Smooth muscle cell (in vitro differentiated cells): ENCODE data around the gene GNAQ. TPM values are rescaled to one million over a fixed set of nuclear protein-coding genes. Genes with fewer than 3 reads are reported as not detected.

ENCODE experiments used
- DNase-seq: peaks from one replicate; lab custom pipeline; 2025; ENCODE audit not compliant: unreplicated experiment; lab: John Stamatoyannopoulos, UW
- H2AFZ ChIP-seq: fragments of 200-600 bp; sonication (generic); 2 replicates; pipeline ENCODE4 v1.6.0; 2016; ENCODE audit warnings: antibody characterized with exemption, low read depth, mild to moderate bottlenecking
- H3F3A ChIP-seq: fragments of 200-600 bp; sonication (generic); 2 replicates; pipeline ENCODE4 v1.6.0; 2017; ENCODE audit warnings: antibody characterized with exemption, low read depth
- H3K27ac ChIP-seq: fragments of 200-600 bp; sonication (generic); 2 replicates; pipeline ENCODE4 v1.5.1; 2016; ENCODE audit warnings: low read depth, mild to moderate bottlenecking
- H3K27me3 ChIP-seq: fragments of 200-600 bp; sonication (generic); 2 replicates; pipeline ENCODE4 v1.6.1; 2016; ENCODE audit warnings: low read depth, mild to moderate bottlenecking
- H3K36me3 ChIP-seq: fragments of 200-600 bp; sonication (generic); 2 replicates; pipeline ENCODE4 v1.5.1; 2016; ENCODE audit warnings: low read depth
- H3K4me1 ChIP-seq: fragments of 200-600 bp; sonication (generic); 2 replicates; pipeline ENCODE4 v1.5.1; 2016; ENCODE audit warnings: low read depth
- H3K4me2 ChIP-seq: fragments of 200-600 bp; sonication (generic); 2 replicates; pipeline ENCODE4 v1.6.0; 2016; ENCODE audit warnings: mild to moderate bottlenecking
- H3K4me3 ChIP-seq: fragments of 200-600 bp; sonication (generic); 2 replicates; pipeline ENCODE4 v1.5.1; 2016; ENCODE audit warnings: mild to moderate bottlenecking
- H3K79me2 ChIP-seq: fragments of 200-600 bp; sonication (generic); 2 replicates; pipeline ENCODE4 v1.6.0; 2016; ENCODE audit warnings: low read depth, mild to moderate bottlenecking
- H3K9ac ChIP-seq: fragments of 200-600 bp; sonication (generic); 2 replicates; pipeline ENCODE4 v1.6.0; 2016; ENCODE audit warnings: low read depth
- H3K9me3 ChIP-seq: fragments of 200-600 bp; sonication (generic); replicated peaks from 2 replicates; pipeline ENCODE4 v1.5.1; 2016; ENCODE audit warnings: low read depth
- H4K20me1 ChIP-seq: fragments of 200-600 bp; sonication (generic); 2 replicates; pipeline ENCODE4 v1.6.0; 2016; ENCODE audit warnings: low read depth
- WGBS: methylation state at CpG from one replicate; pipeline ENCODE4 v1.1.7; 2016; ENCODE audit warnings: low lambda C conversion rate; 5-methylcytosine and 5-hydroxymethylcytosine counted together
- polyA plus RNA-seq: library from polyadenylated mRNA; unstranded; fragments of >200 nt; fragmentation: Nextera tagmentation; extraction: Ambion mirVana; gene quantifications from 2 replicates; pipeline ENCODE4 v1.2.1, GENCODE V29; 2016
- total RNA-seq: library from RNA; depleted of rRNA; stranded (reverse); fragments of >200 nt; gene quantifications from 2 replicates; pipeline ENCODE4 v1.2.3, GENCODE V29; 2014
- TF ChIP-seq, protein P1 (sequence below): fragments of 200-600 bp; sonication (generic); IDR thresholded peaks from 2 replicates; pipeline ENCODE4 v1.5.1; 2017; ENCODE audit warnings: borderline replicate concordance, mild to moderate bottlenecking, antibody characterized with exemption; ENCODE audit not compliant: insufficient read depth, poor library complexity, severe bottlenecking

GNAQ gene
- total and polyA plus RNA-seq, 2 experiments from 2014 or later, result 12.5 to 41.4 TPM

DNA sequence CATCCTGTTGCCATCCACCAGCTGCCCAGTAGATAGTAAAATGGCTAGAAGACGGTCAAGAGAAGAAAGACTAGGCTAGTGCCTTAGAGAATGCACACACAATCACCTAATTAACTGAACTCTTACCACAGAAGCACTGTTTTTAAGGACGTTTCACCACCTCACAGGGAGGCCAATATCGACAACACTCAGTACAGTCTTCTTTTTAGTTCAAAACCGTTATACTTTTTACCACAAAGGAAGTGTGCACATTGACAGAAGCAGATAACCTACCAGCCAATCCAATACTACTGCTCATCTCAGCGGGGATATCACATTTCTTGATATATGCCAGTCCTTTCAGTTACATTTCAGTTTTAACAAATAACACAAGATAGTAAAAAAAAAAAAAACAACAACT is 122.3 kb downstream of the GNAQ start:
- 93% methylated on average over 5 of the region's 5 CpGs for WGBS
- no peak overlapping the region for H2AFZ ChIP-seq
- H3K79me2 ChIP-seq, result peaks cover 40% of the 10 kb centered on the region
- peaks cover 10% of the 10 kb centered on the region for H3K4me1 ChIP-seq
- H3K27me3 ChIP-seq, result no peaks in the 10 kb centered on the region
- DNase-seq, result no peak
- H3K9me3 ChIP-seq, result no peaks in the 10 kb centered on the region
- no peak overlapping the region for H3K4me2 ChIP-seq
- no peaks in the 10 kb centered on the region for H3F3A ChIP-seq
- peaks cover 82% of the 10 kb centered on the region for H4K20me1 ChIP-seq
- no peak overlapping the region for H3K9ac ChIP-seq
- no peak overlapping the region for H3K4me3 ChIP-seq
- peaks cover 3% of the 10 kb centered on the region for H3K36me3 ChIP-seq
- TF ChIP-seq, protein P1, sequence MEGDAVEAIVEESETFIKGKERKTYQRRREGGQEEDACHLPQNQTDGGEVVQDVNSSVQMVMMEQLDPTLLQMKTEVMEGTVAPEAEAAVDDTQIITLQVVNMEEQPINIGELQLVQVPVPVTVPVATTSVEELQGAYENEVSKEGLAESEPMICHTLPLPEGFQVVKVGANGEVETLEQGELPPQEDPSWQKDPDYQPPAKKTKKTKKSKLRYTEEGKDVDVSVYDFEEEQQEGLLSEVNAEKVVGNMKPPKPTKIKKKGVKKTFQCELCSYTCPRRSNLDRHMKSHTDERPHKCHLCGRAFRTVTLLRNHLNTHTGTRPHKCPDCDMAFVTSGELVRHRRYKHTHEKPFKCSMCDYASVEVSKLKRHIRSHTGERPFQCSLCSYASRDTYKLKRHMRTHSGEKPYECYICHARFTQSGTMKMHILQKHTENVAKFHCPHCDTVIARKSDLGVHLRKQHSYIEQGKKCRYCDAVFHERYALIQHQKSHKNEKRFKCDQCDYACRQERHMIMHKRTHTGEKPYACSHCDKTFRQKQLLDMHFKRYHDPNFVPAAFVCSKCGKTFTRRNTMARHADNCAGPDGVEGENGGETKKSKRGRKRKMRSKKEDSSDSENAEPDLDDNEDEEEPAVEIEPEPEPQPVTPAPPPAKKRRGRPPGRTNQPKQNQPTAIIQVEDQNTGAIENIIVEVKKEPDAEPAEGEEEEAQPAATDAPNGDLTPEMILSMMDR, result no peak
- no peak overlapping the region for H3K27ac ChIP-seq

DNA sequence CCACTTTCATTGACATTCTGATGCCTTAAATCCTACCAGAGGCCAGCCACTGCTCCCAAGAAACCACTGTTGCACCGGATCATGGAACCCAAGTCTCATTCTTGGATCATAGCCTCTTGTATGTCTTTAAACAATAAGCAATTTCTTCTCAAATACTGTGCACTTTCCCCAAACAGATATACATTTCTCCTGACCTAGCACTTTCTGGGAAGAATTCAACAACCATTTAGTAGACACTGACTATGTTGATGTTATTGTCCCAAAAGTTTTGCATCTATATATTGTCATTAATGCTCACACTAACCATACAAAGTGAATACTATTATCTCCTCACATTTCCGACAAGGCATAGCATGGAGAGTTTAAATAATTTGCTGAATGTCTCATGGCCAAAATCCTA is 123.3 kb downstream of the GNAQ start:
- no peak overlapping the region for H3K4me3 ChIP-seq
- H3K79me2 ChIP-seq, result peaks cover 40% of the 10 kb centered on the region
- 93% methylated on average over 2 of the region's 2 CpGs for WGBS
- no peaks in the 10 kb centered on the region for H3K9me3 ChIP-seq
- H2AFZ ChIP-seq, result no peak overlapping the region
- H3K4me1 ChIP-seq, result peaks cover 10% of the 10 kb centered on the region
- no peak overlapping the region for H3K4me2 ChIP-seq
- no peak overlapping the region for H3K9ac ChIP-seq
- H4K20me1 ChIP-seq, result peaks cover 86% of the 10 kb centered on the region
- H3F3A ChIP-seq, result no peaks in the 10 kb centered on the region
- H3K27me3 ChIP-seq, result no peaks in the 10 kb centered on the region
- H3K27ac ChIP-seq, result no peak overlapping the region
- DNase-seq, result no peak
- TF ChIP-seq, protein P1, result no peak
- H3K36me3 ChIP-seq, result peaks cover 3% of the 10 kb centered on the region

DNA sequence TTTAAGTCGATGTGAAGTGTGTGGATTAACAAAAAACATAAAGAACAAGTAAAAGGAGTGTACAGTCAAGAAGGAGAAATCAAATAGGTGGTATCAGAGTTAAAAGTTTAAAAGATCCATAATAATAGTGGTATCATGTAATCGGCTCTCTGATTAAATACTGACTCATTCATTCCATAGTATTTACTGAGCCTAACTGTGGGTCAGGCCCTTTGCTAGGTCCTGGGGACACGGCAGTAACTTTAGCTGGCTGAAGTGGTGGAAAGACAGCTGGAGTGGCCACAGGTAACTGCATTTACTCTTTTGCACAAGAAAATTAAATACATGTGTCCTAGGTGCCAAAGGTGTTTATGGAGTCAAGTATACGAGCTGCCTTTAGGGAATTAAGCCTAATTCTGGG is 124.0 kb downstream of the GNAQ start:
- Histone ChIP-seq H3K27me3 (no peaks in the 10 kb centered on the region), H3K79me2 (peaks cover 35% of the 10 kb centered on the region), H3K27ac (no peak overlapping the region), H4K20me1 (peaks cover 88% of the 10 kb centered on the region), H3K9ac (no peak overlapping the region), H3K36me3 (peaks cover 3% of the 10 kb centered on the region), H2AFZ (no peak overlapping the region), H3K9me3 (no peaks in the 10 kb centered on the region), H3K4me1 (peaks cover 5% of the 10 kb centered on the region), H3K4me3 (no peak overlapping the region), H3F3A (no peaks in the 10 kb centered on the region), H3K4me2 (no peak overlapping the region)
- TF ChIP-seq, protein P1, result no peak
- 68% methylated on average over 4 of the region's 4 CpGs for WGBS
- no peak for DNase-seq

DNA sequence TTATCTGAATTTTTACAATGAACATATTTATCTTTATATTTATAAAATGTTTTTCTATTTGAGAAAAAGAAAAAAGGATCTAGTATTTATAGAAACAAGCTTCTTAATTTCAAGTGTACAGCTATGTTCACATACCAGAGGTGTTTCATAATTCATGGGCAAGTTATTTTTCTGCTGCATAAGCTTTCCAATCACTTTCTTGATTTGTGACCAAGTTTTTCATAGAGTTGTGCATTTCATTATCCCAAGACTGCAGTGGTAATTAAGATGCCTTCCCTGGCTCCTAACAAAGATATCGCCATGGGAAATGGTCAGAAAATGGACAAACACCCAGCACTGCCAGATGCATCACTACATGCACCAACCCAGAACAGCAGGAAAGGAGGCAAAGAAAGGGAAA is 124.6 kb downstream of the GNAQ start:
- Histone ChIP-seq H3K4me1 (no peaks in the 10 kb centered on the region), H3K9ac (no peak overlapping the region), H3K4me2 (no peak overlapping the region), H3K36me3 (peaks cover 3% of the 10 kb centered on the region), H3K27ac (no peak overlapping the region), H3F3A (no peaks in the 10 kb centered on the region), H3K79me2 (peaks cover 30% of the 10 kb centered on the region), H3K9me3 (no peaks in the 10 kb centered on the region), H3K4me3 (no peak overlapping the region), H4K20me1 (peaks cover 88% of the 10 kb centered on the region), H3K27me3 (no peaks in the 10 kb centered on the region), H2AFZ (no peak overlapping the region)
- TF ChIP-seq, protein P1, result no peak
- no peak for DNase-seq
- 93% methylated on average over 1 of the region's 1 CpG for WGBS
